HG02610 (cell line): Measurements from ENCODE around the gene MBD3L4.
"Not testable (repeated sequence)": the region's sequence is repeated elsewhere in the genome, so short reads cannot be mapped to it uniquely, and the experiment has no call there.

Experiments
- ATAC-seq: cut with Tn5 transposase; IDR thresholded peaks from one replicate; pipeline ENCODE4 v1.9.1; 2021; ENCODE audit warnings: mild to moderate bottlenecking, moderate library complexity; ENCODE audit not compliant: unreplicated experiment

MBD3L4 gene

DNA sequence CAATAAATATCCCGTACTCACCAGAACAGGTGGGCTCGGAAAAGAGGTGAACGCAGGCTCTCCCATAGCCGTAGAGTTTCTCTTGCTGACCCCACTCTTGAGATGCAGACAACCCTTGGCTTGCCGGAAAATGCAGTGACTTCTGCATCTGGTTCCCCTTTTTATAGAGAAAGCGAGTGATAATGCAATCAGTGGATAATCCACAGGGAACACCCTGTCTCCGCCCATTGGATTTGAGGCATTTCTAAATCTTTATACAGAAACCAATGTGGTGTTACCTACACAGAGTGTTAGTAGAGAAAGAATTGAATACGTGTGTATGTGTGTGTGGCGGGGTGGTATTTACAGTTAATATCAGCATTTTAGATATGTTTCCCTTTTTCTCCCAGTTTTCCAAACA lies at the start of gene MBD3L4:
Gene MBD3L4, minus strand, starts transcription at position 101 of the 400 bp plus-strand sequence. Its CDS starts 35 bp downstream, at position 66.
- ATAC-seq = not testable (repeated sequence)

DNA sequence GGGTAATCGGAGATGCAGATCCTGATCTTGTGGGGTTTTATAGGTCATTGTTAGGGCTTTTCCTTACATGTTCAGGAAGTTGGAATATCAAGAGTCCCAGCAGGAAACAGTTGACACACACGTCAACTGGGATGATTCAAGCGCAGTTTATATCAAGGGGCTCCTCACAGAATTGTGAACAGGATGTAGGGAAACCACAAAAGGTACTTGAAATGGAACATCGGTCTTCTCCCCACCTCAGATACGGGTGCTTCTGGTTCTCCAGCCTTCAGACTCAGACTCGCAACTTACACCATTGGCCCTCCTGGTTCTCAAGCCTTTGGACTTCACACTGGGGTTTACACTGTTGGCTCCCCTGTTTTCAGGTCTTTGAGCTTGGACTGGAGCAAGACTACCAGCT lies 49.0 kb upstream of the MBD3L4 start:
- no peak for ATAC-seq

DNA sequence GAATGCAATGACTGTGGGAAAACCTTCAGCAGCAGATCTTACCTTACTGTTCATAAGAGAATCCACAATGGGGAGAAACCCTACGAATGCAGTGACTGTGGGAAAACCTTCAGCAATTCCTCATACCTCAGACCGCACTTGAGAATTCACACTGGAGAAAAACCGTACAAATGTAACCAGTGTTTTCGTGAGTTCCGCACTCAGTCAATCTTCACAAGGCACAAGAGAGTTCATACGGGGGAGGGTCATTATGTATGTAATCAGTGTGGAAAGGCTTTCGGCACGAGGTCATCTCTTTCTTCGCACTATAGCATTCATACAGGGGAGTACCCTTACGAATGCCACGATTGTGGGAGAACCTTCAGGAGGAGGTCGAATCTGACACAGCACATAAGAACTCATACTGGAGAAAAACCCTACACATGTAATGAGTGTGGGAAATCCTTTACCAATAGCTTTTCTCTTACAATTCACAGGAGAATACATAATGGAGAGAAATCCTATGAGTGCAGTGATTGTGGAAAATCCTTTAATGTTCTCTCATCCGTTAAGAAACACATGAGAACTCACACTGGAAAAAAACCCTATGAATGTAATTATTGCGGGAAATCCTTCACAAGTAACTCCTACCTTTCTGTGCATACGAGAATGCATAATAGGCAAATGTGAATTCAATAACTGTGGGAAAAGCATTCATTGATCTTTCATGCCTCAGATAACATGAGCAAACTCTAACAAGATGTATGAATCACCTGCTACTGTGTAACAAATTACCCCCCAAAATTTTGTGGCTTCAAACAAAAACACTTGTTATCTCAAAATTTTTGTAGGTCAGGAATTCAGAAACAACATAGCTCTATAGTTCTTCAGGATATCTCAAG lies 43.3 kb upstream of the MBD3L4 start:
- ATAC-seq = no peak

DNA sequence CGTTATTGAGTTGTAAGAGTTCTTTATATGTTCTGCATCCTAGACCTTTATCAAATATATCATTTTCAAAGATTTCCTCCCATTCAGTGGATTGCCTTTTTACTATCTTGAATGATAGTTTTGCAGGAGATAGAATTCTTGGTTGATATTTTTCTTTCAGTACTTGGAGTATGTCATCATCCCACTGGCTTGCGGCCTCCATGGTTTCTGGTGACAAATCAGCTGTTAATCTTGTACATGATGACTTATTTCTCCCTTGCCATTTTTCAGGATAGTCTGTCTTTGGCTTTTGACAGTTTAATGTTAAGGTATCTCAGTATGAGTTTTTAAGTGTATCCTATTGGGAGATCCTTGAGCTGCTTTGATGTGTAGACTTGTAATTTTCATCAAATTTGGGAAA lies 38.0 kb upstream of the MBD3L4 start:
- ATAC-seq = no peak

DNA sequence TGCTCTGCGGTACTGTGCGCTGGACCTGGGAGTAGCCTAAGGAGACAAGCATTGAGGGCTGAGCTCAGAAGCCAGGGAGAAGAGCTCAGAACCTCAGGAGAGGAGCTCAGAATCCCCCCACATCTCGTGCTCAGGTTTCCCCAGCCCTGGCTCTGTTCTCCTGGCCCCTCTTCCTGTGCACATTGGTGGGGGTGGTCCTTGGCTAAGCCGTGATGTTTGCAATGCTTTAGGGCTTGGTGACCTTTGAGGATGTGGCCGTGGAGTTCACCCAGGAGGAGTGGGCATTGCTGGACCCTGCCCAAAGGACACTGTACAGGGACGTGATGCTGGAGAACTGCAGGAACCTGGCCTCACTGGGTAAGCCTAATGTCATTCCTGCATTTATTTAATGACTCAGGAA lies 36.2 kb upstream of the MBD3L4 start:
- no peak for ATAC-seq

DNA sequence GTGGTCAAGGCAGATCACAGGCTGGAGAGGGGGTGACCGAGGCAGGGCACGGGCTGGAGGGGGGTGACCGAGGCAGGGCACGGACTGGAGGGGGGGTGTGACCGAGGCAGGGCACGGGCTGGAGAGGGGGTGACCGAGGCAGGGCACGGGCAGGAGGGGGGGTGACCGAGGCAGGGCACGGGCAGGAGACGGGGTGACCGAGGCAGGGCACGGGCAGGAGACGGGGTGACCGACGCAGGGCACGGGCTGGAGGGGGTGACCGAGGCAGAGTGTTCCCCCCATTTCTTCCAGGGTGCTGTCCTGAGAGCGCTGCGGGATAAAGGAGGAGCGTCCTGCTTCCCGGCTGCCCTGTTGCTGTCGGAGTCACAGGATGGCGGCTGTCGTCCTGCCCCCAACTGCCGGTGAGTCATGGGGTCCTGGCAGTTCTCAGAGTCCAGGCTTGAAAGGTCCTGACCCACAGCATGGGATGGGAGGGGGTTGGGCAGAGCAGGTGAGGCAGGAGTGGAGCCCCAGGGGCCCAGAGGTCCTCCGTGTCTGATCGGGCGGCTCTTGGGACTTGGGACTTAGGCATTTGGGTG lies 34.8 kb upstream of the MBD3L4 start:
- no peak for ATAC-seq

DNA sequence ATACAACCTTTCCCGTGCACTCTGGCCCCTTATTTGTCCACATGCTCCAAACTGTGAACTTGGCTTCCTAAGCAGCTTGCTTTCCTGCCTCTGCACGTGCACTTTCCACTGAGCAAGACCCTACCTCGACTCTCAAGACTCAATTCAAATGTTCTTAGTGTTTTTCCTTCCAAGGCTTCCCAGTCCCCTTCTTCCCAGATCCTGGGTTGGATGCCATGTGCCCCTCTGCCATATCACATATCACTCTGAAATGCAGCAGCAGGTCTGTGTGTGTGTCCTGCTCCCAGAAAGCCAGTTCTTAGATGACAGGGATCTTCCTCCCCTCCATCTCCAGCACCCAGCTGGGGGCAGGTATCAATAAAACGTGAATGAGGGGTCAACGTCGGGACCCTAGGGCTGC lies 32.6 kb upstream of the MBD3L4 start:
- no peak for ATAC-seq

DNA sequence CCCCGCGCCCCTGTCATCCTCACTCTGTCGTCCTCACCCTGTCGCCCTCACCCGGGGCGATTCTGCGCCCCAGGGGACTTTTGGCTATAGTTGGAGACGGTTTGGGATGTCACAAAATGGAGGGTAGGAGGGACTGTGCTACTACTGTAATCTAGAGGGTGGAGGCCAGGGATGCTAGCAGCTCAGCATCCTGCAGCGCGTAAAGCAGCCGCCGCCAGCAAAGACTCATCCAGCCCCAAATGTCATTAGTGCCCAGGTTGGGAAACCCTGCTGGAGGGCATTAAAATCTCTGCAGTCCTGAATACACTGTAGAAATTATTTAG lies 29.9 kb upstream of the MBD3L4 start:
- peak; percentile 20 for ATAC-seq

DNA sequence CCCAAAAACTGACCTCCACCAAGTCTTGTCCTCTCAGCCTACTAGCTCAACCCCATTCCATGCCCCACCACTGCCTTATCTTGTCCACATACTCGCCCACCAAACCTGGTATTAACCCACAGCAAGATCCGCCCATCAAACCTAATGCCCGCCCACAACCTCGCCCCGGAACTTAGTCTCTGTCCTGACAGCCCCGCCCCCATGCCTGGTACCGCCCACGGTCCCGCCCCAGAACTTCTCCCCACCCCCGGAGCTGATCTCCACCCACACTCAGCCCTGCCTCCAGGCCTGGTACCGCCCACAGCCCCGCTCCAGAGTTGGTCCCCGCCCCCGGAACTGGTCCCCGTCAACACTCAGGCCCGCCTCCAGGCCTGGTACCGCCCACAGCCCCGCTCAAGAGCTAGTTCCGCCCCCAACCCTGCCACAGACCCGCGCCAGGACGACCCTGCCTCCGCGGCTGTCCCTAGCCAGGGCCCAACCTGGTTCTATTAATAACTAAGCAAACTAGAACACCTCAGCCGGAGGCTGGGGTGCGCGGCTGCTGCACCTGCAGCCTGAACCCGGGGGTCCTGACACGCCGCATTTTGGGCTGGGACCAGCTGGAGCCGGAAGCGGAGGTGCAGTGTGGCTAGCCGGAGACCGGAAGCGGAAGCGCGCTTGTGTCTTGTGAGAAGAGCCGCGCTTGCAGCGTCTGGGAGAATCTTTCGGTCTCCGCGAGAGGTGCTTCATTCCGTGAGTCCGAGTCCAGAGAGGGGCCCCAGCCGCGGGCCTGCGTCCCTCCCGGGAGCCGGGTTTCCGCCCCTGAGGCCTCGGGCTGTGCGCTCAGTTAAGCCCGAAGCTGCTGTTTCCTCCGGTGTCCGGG lies 29.3 kb upstream of the MBD3L4 start, which contains the start of gene ZNF557:
Gene ZNF557, plus strand, starts transcription at position 662 of the 862 bp plus-strand sequence. CDS start 5,372 bp downstream, outside the sequence.
- ATAC-seq = peak; percentile 92

DNA sequence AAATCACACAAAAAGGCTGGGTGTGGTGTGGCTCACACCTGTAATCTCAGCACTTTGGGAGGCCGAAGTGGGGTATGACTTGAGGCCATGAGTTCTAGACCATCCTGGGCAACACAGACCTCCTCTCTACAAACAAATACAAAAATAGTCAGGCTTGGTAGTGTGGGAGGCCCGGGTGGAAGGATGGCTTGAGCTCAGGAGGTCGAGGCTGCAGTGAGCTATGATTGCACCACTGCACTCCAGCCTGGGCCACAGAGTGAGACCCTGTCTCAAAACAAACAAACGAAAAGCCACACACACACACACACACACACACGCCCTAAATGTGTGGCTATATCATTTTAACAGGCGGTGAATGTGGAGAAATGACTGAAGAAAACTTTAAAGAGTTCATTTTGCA lies 28.6 kb upstream of the MBD3L4 start:
- ATAC-seq = no peak

DNA sequence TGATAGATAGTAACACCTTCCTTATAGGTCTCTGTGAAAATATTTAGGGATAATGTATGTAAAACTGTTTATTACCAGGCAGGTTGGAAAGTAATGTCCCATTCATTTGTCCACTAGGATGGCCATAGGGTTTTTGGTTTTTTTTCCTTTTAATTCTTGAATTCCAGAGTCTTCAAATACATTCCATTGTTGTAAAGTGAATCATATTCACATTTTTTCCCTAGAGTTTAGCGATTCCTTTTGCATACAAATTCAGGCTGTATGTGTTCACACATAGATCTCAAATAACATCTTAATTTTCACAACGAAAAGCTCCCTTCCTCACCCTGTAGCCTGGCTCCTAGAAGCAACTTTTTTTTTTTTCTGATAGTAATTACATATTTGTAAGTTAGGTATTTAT lies 27.7 kb upstream of the MBD3L4 start:
- no peak for ATAC-seq

DNA sequence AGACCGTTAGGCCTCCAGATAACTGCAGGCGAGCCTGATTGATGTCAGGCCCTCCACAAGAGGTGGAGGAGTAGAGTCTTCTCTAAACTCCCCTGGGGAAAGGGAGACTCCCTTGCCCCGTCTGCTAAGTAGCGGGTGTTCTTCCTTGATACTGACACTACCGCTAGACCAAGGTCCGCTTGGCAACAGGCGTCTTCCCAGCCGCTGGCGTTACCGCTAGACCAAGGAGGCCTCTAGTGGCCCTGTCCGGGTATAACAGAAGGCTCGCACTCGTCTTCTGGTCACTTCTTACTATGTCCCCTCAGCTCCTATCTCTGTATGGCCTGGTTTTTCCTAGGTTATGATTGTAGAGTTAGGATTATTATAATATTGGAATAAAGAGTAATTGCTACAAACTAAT lies 27.1 kb upstream of the MBD3L4 start:
- ATAC-seq = not testable (repeated sequence)

DNA sequence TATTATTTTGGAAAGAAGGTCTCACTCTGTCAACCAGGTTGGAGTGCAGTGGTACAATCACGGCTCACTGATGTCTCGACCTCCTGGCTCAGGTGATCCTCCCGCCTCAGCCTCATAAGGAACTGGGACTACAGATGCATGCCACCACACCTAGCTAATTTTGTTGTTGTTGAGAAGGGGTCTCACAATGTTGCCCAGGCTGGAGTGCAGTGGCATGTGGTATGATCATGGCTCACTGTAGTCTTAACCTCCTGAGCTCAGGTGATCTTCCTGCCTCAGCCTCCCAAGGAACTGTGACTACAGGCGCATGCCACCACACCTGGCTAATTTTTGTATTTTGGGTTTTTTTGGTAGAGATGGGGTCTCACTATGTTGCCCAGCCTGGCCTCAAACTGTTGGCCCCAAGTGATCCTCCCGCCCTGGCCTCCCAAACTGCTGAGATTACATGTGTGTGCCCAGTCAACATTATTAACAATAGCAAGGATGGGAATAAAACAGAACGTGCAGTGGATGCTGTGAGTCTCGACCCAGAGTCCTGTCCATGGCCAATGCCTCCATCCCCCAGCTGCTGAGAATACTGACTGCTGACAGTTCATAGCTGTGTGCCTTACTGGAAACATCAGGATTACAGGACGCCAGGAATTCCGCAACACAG lies 23.9 kb upstream of the MBD3L4 start:
- no peak for ATAC-seq

DNA sequence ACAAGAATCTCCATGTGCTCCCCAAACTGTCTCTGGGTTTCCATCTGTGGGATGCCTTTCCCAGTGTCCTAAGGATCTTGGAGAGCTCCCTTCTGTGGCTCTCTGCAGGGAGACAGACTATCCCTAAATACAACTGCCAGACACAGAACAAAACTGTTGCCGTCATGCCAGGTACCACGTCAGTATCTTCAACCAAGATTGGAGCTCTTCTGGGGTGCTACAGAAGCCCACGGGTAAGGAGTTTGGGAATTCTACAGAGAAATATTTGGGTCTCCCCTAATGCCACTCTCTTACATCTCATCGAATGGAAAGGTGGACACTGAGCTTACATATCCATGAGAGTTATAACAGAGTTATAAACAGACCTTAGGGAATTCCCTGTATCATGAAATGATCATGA lies 23.4 kb upstream of the MBD3L4 start:
- ATAC-seq = no peak

DNA sequence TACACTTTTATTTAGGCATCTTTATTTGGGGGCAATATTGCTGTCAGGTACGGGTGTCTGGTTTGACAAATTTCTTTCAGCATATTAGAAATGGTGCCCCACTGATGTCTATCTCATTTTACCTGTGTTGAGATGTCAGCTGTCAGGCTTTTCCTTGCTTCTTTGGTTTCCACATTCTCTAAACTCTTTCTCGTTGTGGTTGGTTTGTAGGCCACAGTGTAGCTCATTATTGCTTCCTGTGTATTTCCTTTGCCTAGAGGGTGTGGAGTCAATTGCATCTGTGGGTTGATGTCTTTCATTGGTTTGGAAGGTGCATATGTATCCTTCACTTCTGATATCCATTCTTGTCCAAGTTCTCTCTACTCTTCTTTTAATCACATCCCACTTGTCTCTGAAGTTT lies 20.0 kb upstream of the MBD3L4 start:
- ATAC-seq = not testable (repeated sequence)

DNA sequence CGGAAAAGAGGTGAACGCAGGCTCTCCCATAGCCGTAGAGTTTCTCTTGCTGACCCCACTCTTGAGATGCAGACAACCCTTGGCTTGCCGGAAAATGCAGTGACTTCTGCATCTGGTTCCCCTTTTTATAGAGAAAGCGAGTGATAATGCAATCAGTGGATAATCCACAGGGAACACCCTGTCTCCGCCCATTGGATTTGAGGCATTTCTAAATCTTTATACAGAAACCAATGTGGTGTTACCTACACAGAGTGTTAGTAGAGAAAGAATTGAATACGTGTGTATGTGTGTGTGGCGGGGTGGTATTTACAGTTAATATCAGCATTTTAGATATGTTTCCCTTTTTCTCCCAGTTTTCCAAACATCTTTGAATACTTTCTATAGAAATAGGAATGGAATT lies 18.6 kb upstream of the MBD3L4 start, which contains the start of gene MBD3L3:
Gene MBD3L3, minus strand, starts transcription at position 101 of the 400 bp plus-strand sequence. Its CDS starts 71 bp downstream, at position 30.
- not testable (repeated sequence) for ATAC-seq

DNA sequence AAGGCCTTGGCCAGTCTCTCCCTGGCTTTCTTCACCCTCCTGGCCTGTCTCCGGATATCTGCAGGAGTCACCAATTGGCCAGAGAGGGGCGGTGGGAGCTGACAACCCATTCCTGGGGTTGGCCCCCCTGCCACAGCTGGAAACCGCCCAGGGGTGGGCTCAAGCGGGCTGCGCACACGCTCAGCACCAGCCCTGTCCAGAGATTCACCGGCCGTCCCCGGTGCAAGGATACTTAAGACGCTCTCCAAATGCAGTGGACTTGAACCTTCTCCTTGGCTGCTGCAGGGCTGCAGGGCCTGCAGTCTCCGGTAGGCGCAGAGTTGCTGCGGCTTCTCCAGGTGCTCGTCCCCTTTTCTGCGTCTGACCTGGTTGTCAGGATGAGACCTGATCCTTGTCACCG lies 16.4 kb upstream of the MBD3L4 start:
- not testable (repeated sequence) for ATAC-seq

DNA sequence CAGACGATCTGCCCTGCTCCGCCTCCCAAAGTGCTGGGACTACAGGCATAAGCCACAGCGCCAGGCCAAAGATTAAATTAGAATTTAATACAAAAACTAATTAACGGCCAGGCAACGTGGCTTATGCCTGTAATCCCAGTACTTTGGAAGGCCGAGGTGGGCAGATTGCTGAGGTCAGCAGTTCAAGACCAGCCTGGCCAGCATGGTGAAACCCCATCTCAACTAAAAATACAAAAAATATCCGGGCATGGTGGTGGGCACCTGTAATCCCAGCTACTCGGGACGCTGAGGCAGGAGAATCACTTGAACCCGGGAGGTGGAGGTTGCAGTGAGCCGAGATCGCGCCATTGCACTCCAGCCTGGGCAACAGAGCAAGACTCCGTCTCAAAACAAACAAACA lies 15.7 kb upstream of the MBD3L4 start:
- not testable (repeated sequence) for ATAC-seq

DNA sequence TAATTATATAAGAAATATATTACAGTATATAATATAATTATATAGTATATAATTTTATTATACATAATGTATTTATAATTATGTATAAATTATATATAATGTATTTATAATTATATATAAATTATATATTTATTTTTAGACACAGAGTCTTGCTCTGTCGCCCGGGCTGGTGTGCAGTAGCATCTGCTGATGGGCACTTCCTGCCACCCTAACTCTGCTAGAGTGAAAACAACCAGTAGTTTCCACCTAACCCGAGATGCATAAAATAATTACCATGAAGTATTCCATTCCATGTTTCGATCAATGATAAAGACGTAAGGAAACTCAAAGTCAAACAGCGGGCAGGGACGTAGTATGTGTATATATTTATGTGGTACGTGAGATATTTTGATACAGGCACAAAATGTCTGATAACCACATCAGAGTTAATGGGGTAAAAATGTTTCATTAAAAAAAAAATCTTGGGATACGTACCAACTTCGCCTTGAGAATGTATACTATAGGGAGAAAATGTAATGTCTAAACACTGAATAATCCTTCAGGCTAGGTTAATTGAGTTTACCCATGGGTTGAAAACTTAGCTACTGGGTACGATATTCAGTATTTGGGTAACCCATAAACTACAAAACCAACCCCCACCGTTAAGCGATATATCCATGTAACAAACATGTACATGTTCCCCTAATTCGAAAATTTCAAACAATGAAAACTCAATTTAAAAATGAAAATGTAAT lies 14.8 kb upstream of the MBD3L4 start:
- ATAC-seq = not testable (repeated sequence)

DNA sequence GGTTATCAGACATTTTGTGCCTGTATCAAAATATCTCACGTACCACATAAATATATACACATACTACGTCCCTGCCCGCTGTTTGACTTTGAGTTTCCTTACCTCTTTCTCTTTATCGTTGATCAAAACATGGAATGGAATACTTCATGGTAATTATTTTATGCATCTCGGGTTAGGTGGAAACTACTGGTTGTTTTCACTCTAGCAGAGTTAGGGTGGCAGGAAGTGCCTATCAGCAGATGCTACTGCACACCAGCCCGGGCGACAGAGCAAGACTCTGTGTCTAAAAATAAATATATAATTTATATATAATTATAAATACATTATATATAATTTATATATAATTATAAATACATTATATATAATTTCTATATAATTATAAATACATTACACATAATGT lies 12.9 kb upstream of the MBD3L4 start:
- ATAC-seq = not testable (repeated sequence)
